Lung (tissue), 12 donors: ENCODE data around the gene SGPP1. TPM values are rescaled to one million over a fixed set of nuclear protein-coding genes. Genes with fewer than 3 reads are reported as not detected.

Experiments
- ATAC-seq: fragments of 200-7000 bp; cut with Tn5 transposase; one replicate; pipeline ENCODE4 v1.9.1; 2020; ENCODE audit warnings: moderate number of reproducible peaks; ENCODE audit not compliant: insufficient read depth, low FRiP score
- DNase-seq, 3 donors: peaks; one replicate each; pipeline ENCODE4 v3.0.0-alpha.2; 2013 to 2017
- H3K27ac ChIP-seq, 2 donors: one replicate each; pipeline ENCODE4 v1.5.1; 2013; ENCODE audit warnings: mild to moderate bottlenecking in 2 of 2, moderate library complexity in 2 of 2, control low read depth in 1 of 2, inconsistent platforms in 1 of 2, low read depth in 1 of 2, low read length in 1 of 2
- H3K27me3 ChIP-seq, 3 donors: one replicate each; pipeline ENCODE4 v1.5.1; 2013; ENCODE audit warnings: low read length in 2 of 3; ENCODE audit not compliant: control insufficient read depth in 3 of 3, insufficient read depth in 3 of 3
- H3K36me3 ChIP-seq, 4 donors: one replicate each; pipeline ENCODE4 v1.5.1; 2013; ENCODE audit warnings: low read length in 4 of 4, mild to moderate bottlenecking in 1 of 4, moderate library complexity in 1 of 4; ENCODE audit not compliant: control insufficient read depth in 4 of 4, insufficient read depth in 4 of 4
- H3K4me1 ChIP-seq, 5 donors: one replicate each; pipeline ENCODE4 v1.5.1; 2013; ENCODE audit warnings: low read length in 5 of 5, mild to moderate bottlenecking in 2 of 5, moderate library complexity in 1 of 5; ENCODE audit not compliant: control insufficient read depth in 5 of 5, insufficient read depth in 5 of 5
- H3K4me3 ChIP-seq: one replicate; pipeline ENCODE4 v1.5.1; 2013; ENCODE audit warnings: mild to moderate bottlenecking, control low read depth, moderate library complexity
- H3K9ac ChIP-seq, 2 donors: one replicate each; pipeline ENCODE4 v1.5.1; 2013; ENCODE audit warnings: low read length in 2 of 2, control low read depth in 1 of 2; ENCODE audit not compliant: insufficient read depth in 1 of 2
- H3K9me3 ChIP-seq, 4 donors: one replicate each; pipeline ENCODE4 v1.5.1; 2013; ENCODE audit warnings: low read length in 3 of 4, mild to moderate bottlenecking in 1 of 4, moderate library complexity in 1 of 4; ENCODE audit not compliant: control insufficient read depth in 4 of 4, insufficient read depth in 3 of 4
- CTCF ChIP-seq: IDR thresholded peaks from 2 replicates; pipeline ENCODE4 v1.5.1; 2012; ENCODE audit warnings: mild to moderate bottlenecking; ENCODE audit errors: control extremely low read depth, extremely low read depth
- WGBS, 2 donors: extraction: QIAGEN DNeasy Blood & Tissue Kit; methylation state at CpG; one replicate each; pipeline ENCODE4 v1.1.7; 2013; 5-methylcytosine and 5-hydroxymethylcytosine counted together
- polyA plus RNA-seq, 2 donors: library from polyadenylated mRNA; stranded (reverse); fragments of 200-250 nt; gene quantifications; one replicate each; pipeline ENCODE4 v1.2.1, GENCODE V29; 2013
- total RNA-seq, 2 donors: library from RNA; depleted of rRNA in 1 of 2; stranded (reverse); fragments of >200 nt in 1 of 2; gene quantifications; one replicate each; pipeline ENCODE4 v1.2.1, GENCODE V29; 2014 to 2021
- donor health status: control.
- donor health status: control.
- donor health status: Bipolar disorder and iron deficiency.
- donor health status: healthy.
- donor health status: DM: yes; HTN: yes; CAD: no.

SGPP1 gene
- total and polyA plus RNA-seq, 4 donors, result 7.5 to 19.5 (median 13.1) TPM

GRCh38 chr14:63761351-63762117 lies 33.7 kb upstream of the SGPP1 start:
- WGBS, 2 donors, result 59 to 78% methylated on average over 26 of the region's 26 CpGs
- no peak for TF ChIP-seq CTCF
- no peaks in the 10 kb centered on the region for H3K9me3 ChIP-seq
- no peak overlapping the region for H3K4me3 ChIP-seq
- no peaks in the 10 kb centered on the region for H3K27me3 ChIP-seq
- H3K9ac ChIP-seq, result no peak overlapping the region
- no peaks in the 10 kb centered on the region for H3K36me3 ChIP-seq
- ATAC-seq, result no peak
- DNase-seq, result no peak
- H3K4me1 ChIP-seq, result no peaks in the 10 kb centered on the region
- no peak overlapping the region for H3K27ac ChIP-seq

GRCh38 chr14:63760014-63760413 lies 32.1 kb upstream of the SGPP1 start:
- Histone ChIP-seq H3K27ac (no peak overlapping the region), H3K27me3 (no peaks in the 10 kb centered on the region), H3K9me3 (no peaks in the 10 kb centered on the region), H3K9ac (no peak overlapping the region), H3K36me3 (no peaks in the 10 kb centered on the region), H3K4me3 (no peak overlapping the region), H3K4me1 (no peaks in the 10 kb centered on the region)
- no peak for ATAC-seq
- 97 to 100% methylated on average over 1 of the region's 1 CpG for WGBS, 2 donors
- TF ChIP-seq CTCF, result no peak
- no peak for DNase-seq

- DNase-seq, result peak in 1 of 3 donors; percentile 8
- H3K27ac ChIP-seq, result no peak overlapping the region
- no peak overlapping the region for H3K9ac ChIP-seq
- H3K9me3 ChIP-seq, result no peaks in the 10 kb centered on the region
- ATAC-seq, result no peak
- 28 to 30% methylated on average over 5 of the region's 5 CpGs for WGBS, 2 donors
- H3K36me3 ChIP-seq, result no peaks in the 10 kb centered on the region
- H3K27me3 ChIP-seq, result no peaks in the 10 kb centered on the region
- no peak overlapping the region for H3K4me3 ChIP-seq
- no peak for TF ChIP-seq CTCF
- no peaks in the 10 kb centered on the region for H3K4me1 ChIP-seq
These were observed 31.6 kb upstream of the SGPP1 start for GRCh38 chr14:63759456-63759855.

GRCh38 chr14:63757211-63757610 lies 29.3 kb upstream of the SGPP1 start:
- DNase-seq, result no peak
- TF ChIP-seq CTCF, result no peak
- no peak for ATAC-seq
- no peaks in the 10 kb centered on the region for H3K9me3 ChIP-seq
- H3K27me3 ChIP-seq, result no peaks in the 10 kb centered on the region
- no peak overlapping the region for H3K4me3 ChIP-seq
- no peak overlapping the region for H3K9ac ChIP-seq
- no peaks in the 10 kb centered on the region for H3K36me3 ChIP-seq
- no peaks in the 10 kb centered on the region for H3K4me1 ChIP-seq
- H3K27ac ChIP-seq, result no peak overlapping the region
